H1 (cell line): ENCODE data around the gene TGM3. TPM values are rescaled to one million over a fixed set of nuclear protein-coding genes. Genes with fewer than 3 reads are reported as not detected.

Source experiments
- CTCF ChIA-PET: fragments of 300-600 bp; sonication (Branson Sonifier 250); formaldehyde crosslinking; loops from one replicate; lab custom pipeline; 2021; ENCODE audit not compliant: partially characterized antibody; lab: Charles Lee
- POLR2A ChIA-PET: fragments of 300-600 bp; sonication (Branson Sonifier 250); formaldehyde crosslinking; loops from one replicate; lab custom pipeline; 2021; ENCODE audit warnings: inconsistent platforms; ENCODE audit not compliant: partially characterized antibody; lab: Charles Lee
- DNase-seq, 2 experiments: peaks; one replicate each; pipeline versions ENCODE4 v3.0.0 to v3.0.0-alpha.2; 2010 to 2022; ENCODE audit warnings: low spot score in 2 of 2, low read depth in 1 of 2, mixed read lengths in 1 of 2
- FAIRE-seq: peaks from 2 replicates; lab custom pipeline; 2011; peaks lifted over from hg19 to GRCh38; lab: Jason Lieb, UNC
- H2AFZ ChIP-seq: 2 replicates; pipeline ENCODE4 v1.8.1; 2012; ENCODE audit warnings: low read length, inconsistent platforms
- H2AK5ac ChIP-seq: 2 replicates; pipeline ENCODE4 v1.6.1; 2013; ENCODE audit warnings: low read depth, low read length
- H2BK120ac ChIP-seq: replicated peaks from 2 replicates; pipeline ENCODE3; 2013; ENCODE audit warnings: low read depth, low read length, inconsistent platforms
- H2BK12ac ChIP-seq: 2 replicates; pipeline ENCODE4 v1.6.1; 2013; ENCODE audit warnings: low read depth, low read length
- H2BK15ac ChIP-seq: 2 replicates; pipeline ENCODE4 v1.6.1; 2013; ENCODE audit warnings: low read length
- H2BK20ac ChIP-seq: 2 replicates; pipeline ENCODE4 v1.6.1; 2013; ENCODE audit warnings: low read length
- H2BK5ac ChIP-seq: 2 replicates; pipeline ENCODE4 v1.6.1; 2013; ENCODE audit warnings: low read depth, low read length
- H3K14ac ChIP-seq: 2 replicates; pipeline ENCODE4 v1.6.1; 2013; ENCODE audit warnings: inconsistent platforms; ENCODE audit not compliant: insufficient read length
- H3K18ac ChIP-seq: 2 replicates; pipeline ENCODE4 v1.6.1; 2013; ENCODE audit warnings: low read length; ENCODE audit errors: extremely low read depth
- H3K23ac ChIP-seq: 2 replicates; pipeline ENCODE4 v1.6.1; 2013; ENCODE audit warnings: inconsistent platforms; ENCODE audit not compliant: insufficient read length
- H3K23me2 ChIP-seq: 2 replicates; pipeline ENCODE4 v1.6.1; 2013; ENCODE audit warnings: low read depth, low read length
- H3K27ac ChIP-seq: 2 replicates; pipeline ENCODE4 v1.6.1; 2011; ENCODE audit warnings: low read depth, low read length, inconsistent platforms
- H3K27me3 ChIP-seq, 4 experiments: replicated peaks in 1 of 4; 1 replicate in 1 of 4; 2 replicates in 3 of 4; pipeline versions ENCODE4 v1.6.1 to v1.8.1; 2011 to 2013; ENCODE audit warnings: low read length in 3 of 4, mild to moderate bottlenecking in 3 of 4, inconsistent platforms in 2 of 4, mixed read lengths in 2 of 4, moderate library complexity in 1 of 4; ENCODE audit not compliant: control insufficient read depth in 3 of 4, insufficient read depth in 3 of 4; ENCODE audit errors: extremely low read depth in 1 of 4
- H3K36me3 ChIP-seq, 4 experiments: 2 replicates each; pipeline versions ENCODE4 v1.6.1 to v1.8.1; 2011 to 2013; ENCODE audit warnings: mild to moderate bottlenecking in 4 of 4, low read length in 3 of 4, moderate library complexity in 2 of 4, control low read depth in 1 of 4, inconsistent platforms in 1 of 4; ENCODE audit not compliant: insufficient read depth in 4 of 4, control insufficient read depth in 2 of 4
- H3K4ac ChIP-seq: replicated peaks from 2 replicates; pipeline ENCODE3; 2013; ENCODE audit warnings: low read length, low read depth, mixed read lengths, inconsistent platforms; ENCODE audit not compliant: insufficient read length
- H3K4me1 ChIP-seq, 4 experiments: replicated peaks in 1 of 4; 1 replicate in 1 of 4; 2 replicates in 3 of 4; pipeline versions ENCODE4 v1.6.1 to v1.8.1; 2011 to 2013; ENCODE audit warnings: low read length in 3 of 4, inconsistent platforms in 2 of 4, mixed read lengths in 1 of 4; ENCODE audit not compliant: insufficient read depth in 4 of 4, control insufficient read depth in 3 of 4
- H3K4me2 ChIP-seq, 2 experiments: 2 replicates each; pipeline versions ENCODE4 v1.6.1 to v1.8.1; 2011 to 2013; ENCODE audit warnings: low read depth in 2 of 2, low read length in 2 of 2, control low read depth in 1 of 2, inconsistent platforms in 1 of 2, mild to moderate bottlenecking in 1 of 2; ENCODE audit not compliant: insufficient read depth in 1 of 2
- H3K4me3 ChIP-seq, 4 experiments: fragments of 200-600, 300-600 bp in 1 of 4; sonication (generic), shearing (Covaris generic), sonication (Bioruptor Twin) in 1 of 4; 2 replicates each; pipeline versions ENCODE4 v1.5.1 to v1.8.1; 2011 to 2016; ENCODE audit warnings: low read length in 4 of 4, low read depth in 3 of 4, control low read depth in 2 of 4, inconsistent platforms in 2 of 4, mild to moderate bottlenecking in 2 of 4, mixed read lengths in 1 of 4, moderate library complexity in 1 of 4; ENCODE audit not compliant: insufficient read depth in 2 of 4; ENCODE audit errors: extremely low read depth in 1 of 4
- H3K56ac ChIP-seq: replicated peaks from 2 replicates; pipeline ENCODE3; 2013; ENCODE audit warnings: low read depth, mild to moderate bottlenecking, mixed read lengths, low read length, inconsistent platforms; ENCODE audit not compliant: insufficient read length
- H3K79me1 ChIP-seq: 2 replicates; pipeline ENCODE4 v1.6.1; 2013; ENCODE audit warnings: low read depth, low read length, control low read depth
- H3K79me2 ChIP-seq, 2 experiments: 2 replicates each; pipeline versions ENCODE4 v1.6.1 to v1.8.1; 2012 to 2013; ENCODE audit warnings: low read length in 2 of 2, mild to moderate bottlenecking in 2 of 2, inconsistent platforms in 1 of 2; ENCODE audit not compliant: insufficient read depth in 2 of 2, control insufficient read depth in 1 of 2
- H3K9ac ChIP-seq, 4 experiments: replicated peaks in 1 of 4; 1 replicate in 1 of 4; 2 replicates in 3 of 4; pipeline versions ENCODE4 v1.6.1 to v1.8.1; 2011 to 2013; ENCODE audit warnings: low read depth in 3 of 4, low read length in 3 of 4, control low read depth in 2 of 4, mild to moderate bottlenecking in 2 of 4, moderate library complexity in 2 of 4, inconsistent platforms in 1 of 4; ENCODE audit errors: extremely low read depth in 1 of 4
- H3K9me3 ChIP-seq, 2 experiments: 2 replicates each; pipeline versions ENCODE4 v1.6.1 to v1.8.1; 2012 to 2013; ENCODE audit warnings: mild to moderate bottlenecking in 2 of 2, moderate library complexity in 2 of 2, control low read depth in 1 of 2, inconsistent platforms in 1 of 2, low read depth in 1 of 2, low read length in 1 of 2, mixed read lengths in 1 of 2; ENCODE audit not compliant: insufficient read depth in 2 of 2
- H4K20me1 ChIP-seq, 2 experiments: replicated peaks in 1 of 2; 2 replicates each; pipeline versions ENCODE3 to v1.8.1; 2011 to 2013; ENCODE audit warnings: inconsistent platforms in 2 of 2, low read length in 2 of 2, mild to moderate bottlenecking in 1 of 2; ENCODE audit not compliant: insufficient read depth in 2 of 2, control insufficient read depth in 1 of 2
- H4K5ac ChIP-seq: 2 replicates; pipeline ENCODE4 v1.6.1; 2013; ENCODE audit warnings: low read length, low read depth, mixed read lengths, inconsistent platforms; ENCODE audit not compliant: insufficient read length
- H4K8ac ChIP-seq: 2 replicates; pipeline ENCODE4 v1.8.0; 2013; ENCODE audit warnings: mild to moderate bottlenecking, moderate library complexity, low read length, inconsistent platforms; ENCODE audit not compliant: insufficient read depth; ENCODE audit errors: extremely low read depth
- H4K91ac ChIP-seq: replicated peaks from 2 replicates; pipeline ENCODE3; 2013; ENCODE audit warnings: low read length, mixed read lengths, inconsistent platforms; ENCODE audit not compliant: insufficient read length
- HDAC2 ChIP-seq, 2 experiments: fragments of 300-600 bp in 1 of 2; sonication (generic) in 1 of 2; IDR thresholded peaks; 2 replicates each; pipeline ENCODE4 v1.6.1; 2011 to 2012; ENCODE audit warnings: low read depth in 2 of 2, low read length in 2 of 2, mild to moderate bottlenecking in 2 of 2, moderate library complexity in 2 of 2, borderline replicate concordance in 1 of 2, inconsistent platforms in 1 of 2
- HDAC6 ChIP-seq: IDR thresholded peaks from one replicate; pipeline ENCODE4 v1.7.1; 2012; ENCODE audit warnings: low read depth, mild to moderate bottlenecking, inconsistent platforms, low read length, moderate library complexity
- JUND ChIP-seq: IDR thresholded peaks from 2 replicates; pipeline ENCODE4 v1.6.1; 2011; ENCODE audit warnings: mild to moderate bottlenecking, improper control_type of control experiment, low read length
- KDM1A ChIP-seq: fragments of 200-600, 300-600 bp; sonication (generic); IDR thresholded peaks from 2 replicates; pipeline ENCODE4 v1.7.1; 2016; ENCODE audit warnings: mild to moderate bottlenecking, low read length, borderline replicate concordance
- MAFK ChIP-seq: IDR thresholded peaks from 2 replicates; pipeline ENCODE4 v1.6.1; 2012; ENCODE audit warnings: low read depth, mild to moderate bottlenecking, improper control_type of control experiment, low read length
- PHF8 ChIP-seq: fragments of 200-600 bp; sonication (generic); conservative IDR thresholded peaks from 2 replicates; pipeline ENCODE4 v1.7.1; 2012; ENCODE audit warnings: low read depth, mild to moderate bottlenecking, inconsistent platforms, low read length, moderate library complexity
- SIRT6 ChIP-seq: IDR thresholded peaks from one replicate; pipeline ENCODE4 v1.7.1; 2012; ENCODE audit warnings: low read length, inconsistent platforms
- SP2 ChIP-seq: IDR thresholded peaks from 2 replicates; pipeline ENCODE4 v1.6.1; 2012; ENCODE audit warnings: mild to moderate bottlenecking, low read length, inconsistent platforms
- SP4 ChIP-seq: IDR thresholded peaks from 2 replicates; pipeline ENCODE4 v1.6.1; 2012; ENCODE audit warnings: low read length, inconsistent platforms
- WGBS, 2 experiments: shearing (Covaris generic) in 1 of 2; methylation state at CpG; one replicate each; pipeline versions ENCODE4 v1.1.6 to v1.1.7; 2013 to 2015; ENCODE audit warnings: low lambda C conversion rate in 2 of 2, mixed read lengths in 2 of 2, inconsistent platforms in 1 of 2, low coverage in 1 of 2, missing lambda C conversion rate in 1 of 2; ENCODE audit not compliant: insufficient replicate concordance in 2 of 2, insufficient coverage in 1 of 2, insufficient read length in 1 of 2; ENCODE audit errors: extremely low coverage in 1 of 2, missing lambda C conversion rate in 1 of 2; 5-methylcytosine and 5-hydroxymethylcytosine counted together
- polyA plus RNA-seq, 7 experiments: library from polyadenylated mRNA; depleted of rRNA in 3 of 7; stranded (reverse) in 5 of 7; unstranded in 2 of 7; fragments of >200 nt in 5 of 7; fragments of 200-250 nt in 2 of 7; gene quantifications; 1 replicate in 5 of 7; 2 replicates in 1 of 7; 4 replicates in 1 of 7; pipeline versions ENCODE4 v1.2.1 to v1.2.3, GENCODE V29; 2011 to 2013; ENCODE audit warnings: missing spikeins in 2 of 7, mixed read lengths in 2 of 7
- total RNA-seq: library from RNA; stranded (reverse); fragmentation: NEBNext Ultra II Directional; extraction: Animal tissue kit (Norgen Biotek cat#: 25700); gene quantifications from 2 replicates; pipeline ENCODE4 v1.2.1, GENCODE V29; 2021
- TF ChIP-seq, protein P1 (sequence below): IDR thresholded peaks from 2 replicates; pipeline ENCODE4 v1.6.1; 2011; ENCODE audit warnings: low read depth, mild to moderate bottlenecking, low read length; ENCODE audit not compliant: insufficient read depth
- TF ChIP-seq, protein P2 (sequence below), 3 experiments: IDR thresholded peaks; 1 replicate in 2 of 3; 2 replicates in 1 of 3; pipeline versions ENCODE4 v1.5.1 to v1.6.1; 2011; ENCODE audit warnings: low read length in 3 of 3, mild to moderate bottlenecking in 3 of 3, inconsistent platforms in 2 of 3, low read depth in 1 of 3, moderate library complexity in 1 of 3; ENCODE audit not compliant: insufficient read depth in 1 of 3; ENCODE audit errors: control extremely low read depth in 1 of 3

The TGM3 gene
- total and polyA plus RNA-seq, 2 of the 8 experiments (the other 6 are each of a cell fraction or from before 2014, with no cell fraction given) = 0.12 TPM; not detected in 1

DNA sequence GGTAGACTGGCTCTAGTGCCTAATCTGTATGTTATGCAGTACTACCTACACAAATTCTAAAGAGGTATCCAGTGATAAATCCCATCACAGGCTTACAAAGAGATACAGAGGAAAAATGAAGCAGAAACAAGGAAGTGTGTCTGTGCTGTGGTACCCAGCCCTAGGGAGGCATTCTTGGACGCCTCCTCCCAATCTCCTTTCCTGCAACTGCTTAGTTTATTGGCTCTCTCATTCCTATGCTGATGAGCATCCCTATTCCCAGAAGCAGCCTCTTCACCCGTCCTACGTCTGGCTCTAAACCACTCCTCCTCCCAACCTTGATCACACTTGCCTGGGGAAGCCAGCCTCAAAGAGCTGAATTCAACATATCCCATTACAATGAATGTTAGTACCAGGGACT is 50.4 kb downstream of the TGM3 start:
- H4K8ac ChIP-seq = no peak overlapping the region
- no peak overlapping the region for H3K14ac ChIP-seq
- no peak overlapping the region for H3K4ac ChIP-seq
- H2BK15ac ChIP-seq = no peak overlapping the region
- H3K4me3 ChIP-seq = no peak overlapping the region
- 72% methylated on average over 3 of the region's 3 CpGs; no CpG with 5 or more reads in 1 of the 2 experiments for WGBS, 2 experiments
- ChIA-PET CTCF (interaction anchor here (0.5 to 2.1 kb wide), 5 partner anchors 17 to 138 kb away, joined by 3 to 11 read pairs (median 4); partner anchors contain the start of gene TGM3), POLR2A (interaction anchor here (0.7 kb wide), 1 partner anchor 70 kb away, joined by 3 read pairs; no protein-coding TSS in a partner anchor)
- H3K23ac ChIP-seq = no peak overlapping the region
- no peak overlapping the region for H2AK5ac ChIP-seq
- no peak overlapping the region for H2BK12ac ChIP-seq
- H2BK20ac ChIP-seq = no peak overlapping the region
- no peaks in the 10 kb centered on the region for H3K36me3 ChIP-seq
- no peak overlapping the region for H4K5ac ChIP-seq
- DNase-seq (no peak), FAIRE-seq (no peak)
- H3K4me1 ChIP-seq = no peaks in the 10 kb centered on the region
- peaks cover 0 to 3% of the 10 kb centered on the region in 2 experiments; a peak in 1 of 4 replicates for H3K9me3 ChIP-seq
- no peaks in the 10 kb centered on the region for H3K27me3 ChIP-seq
- H3K4me2 ChIP-seq = no peak overlapping the region
- H4K91ac ChIP-seq = no peak overlapping the region
- H2BK120ac ChIP-seq = no peak overlapping the region
- no peak overlapping the region for H2BK5ac ChIP-seq
- H3K79me1 ChIP-seq = no peaks in the 10 kb centered on the region
- no peak overlapping the region for H3K9ac ChIP-seq
- H4K20me1 ChIP-seq = no peaks in the 10 kb centered on the region
- H3K18ac ChIP-seq = no peak overlapping the region
- no peak overlapping the region for H3K56ac ChIP-seq
- no peaks in the 10 kb centered on the region for H3K23me2 ChIP-seq
- no peak overlapping the region for H3K27ac ChIP-seq
- no peak overlapping the region for H2AFZ ChIP-seq
- no peaks in the 10 kb centered on the region for H3K79me2 ChIP-seq
- TF ChIP-seq SIRT6 (no peak), JUND (no peak), HDAC2 (IDR thresholded peaks at IDR 0.05; ENCODE audit: borderline replicate concordance in 1 of 2, low read depth in 2 of 2, low read length in 2 of 2) (no peak), MAFK (no peak), PHF8 (no peak), SP2 (no peak), HDAC6 (no peak), SP4 (no peak), KDM1A (no peak)
- TF ChIP-seq, protein P1, sequence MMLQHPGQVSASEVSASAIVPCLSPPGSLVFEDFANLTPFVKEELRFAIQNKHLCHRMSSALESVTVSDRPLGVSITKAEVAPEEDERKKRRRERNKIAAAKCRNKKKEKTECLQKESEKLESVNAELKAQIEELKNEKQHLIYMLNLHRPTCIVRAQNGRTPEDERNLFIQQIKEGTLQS = no peak
- TF ChIP-seq, protein P2, sequence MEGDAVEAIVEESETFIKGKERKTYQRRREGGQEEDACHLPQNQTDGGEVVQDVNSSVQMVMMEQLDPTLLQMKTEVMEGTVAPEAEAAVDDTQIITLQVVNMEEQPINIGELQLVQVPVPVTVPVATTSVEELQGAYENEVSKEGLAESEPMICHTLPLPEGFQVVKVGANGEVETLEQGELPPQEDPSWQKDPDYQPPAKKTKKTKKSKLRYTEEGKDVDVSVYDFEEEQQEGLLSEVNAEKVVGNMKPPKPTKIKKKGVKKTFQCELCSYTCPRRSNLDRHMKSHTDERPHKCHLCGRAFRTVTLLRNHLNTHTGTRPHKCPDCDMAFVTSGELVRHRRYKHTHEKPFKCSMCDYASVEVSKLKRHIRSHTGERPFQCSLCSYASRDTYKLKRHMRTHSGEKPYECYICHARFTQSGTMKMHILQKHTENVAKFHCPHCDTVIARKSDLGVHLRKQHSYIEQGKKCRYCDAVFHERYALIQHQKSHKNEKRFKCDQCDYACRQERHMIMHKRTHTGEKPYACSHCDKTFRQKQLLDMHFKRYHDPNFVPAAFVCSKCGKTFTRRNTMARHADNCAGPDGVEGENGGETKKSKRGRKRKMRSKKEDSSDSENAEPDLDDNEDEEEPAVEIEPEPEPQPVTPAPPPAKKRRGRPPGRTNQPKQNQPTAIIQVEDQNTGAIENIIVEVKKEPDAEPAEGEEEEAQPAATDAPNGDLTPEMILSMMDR (IDR thresholded peaks at IDR 0.05; ENCODE audit: control extremely low read depth in 1 of 3, insufficient read depth in 1 of 3, low read depth in 1 of 3, low read length in 3 of 3) = no peak
